BLaER1 (cell line): Measurements from ENCODE around the gene ARHGEF12.

Source experiments
- H3K27ac ChIP-seq: shearing (Covaris generic); formaldehyde crosslinking; 2 replicates; pipeline ENCODE4 v1.8.1; 2022
- H3K27me3 ChIP-seq: shearing (Covaris generic); formaldehyde crosslinking; 2 replicates; pipeline ENCODE4 v1.8.1; 2022
- H3K36me3 ChIP-seq: shearing (Covaris generic); formaldehyde crosslinking; 2 replicates; pipeline ENCODE4 v1.8.1; 2022
- H3K4me1 ChIP-seq: shearing (Covaris generic); formaldehyde crosslinking; 2 replicates; pipeline ENCODE4 v1.8.1; 2022
- H3K4me2 ChIP-seq: shearing (Covaris generic); formaldehyde crosslinking; 2 replicates; pipeline ENCODE4 v1.8.1; 2022
- H3K4me3 ChIP-seq: shearing (Covaris generic); formaldehyde crosslinking; 2 replicates; pipeline ENCODE4 v1.8.1; 2022
- H3K9ac ChIP-seq: shearing (Covaris generic); formaldehyde crosslinking; 2 replicates; pipeline ENCODE4 v1.8.1; 2022
- H3K9me3 ChIP-seq: shearing (Covaris generic); formaldehyde crosslinking; 2 replicates; pipeline ENCODE4 v1.8.1; 2022
- H4K20me1 ChIP-seq: shearing (Covaris generic); formaldehyde crosslinking; 2 replicates; pipeline ENCODE4 v1.8.1; 2022
- Cebpa-rat ChIP-seq: shearing (Covaris generic); IDR thresholded peaks from 2 replicates; pipeline ENCODE4 v1.8.1; 2022

Gene ARHGEF12

DNA sequence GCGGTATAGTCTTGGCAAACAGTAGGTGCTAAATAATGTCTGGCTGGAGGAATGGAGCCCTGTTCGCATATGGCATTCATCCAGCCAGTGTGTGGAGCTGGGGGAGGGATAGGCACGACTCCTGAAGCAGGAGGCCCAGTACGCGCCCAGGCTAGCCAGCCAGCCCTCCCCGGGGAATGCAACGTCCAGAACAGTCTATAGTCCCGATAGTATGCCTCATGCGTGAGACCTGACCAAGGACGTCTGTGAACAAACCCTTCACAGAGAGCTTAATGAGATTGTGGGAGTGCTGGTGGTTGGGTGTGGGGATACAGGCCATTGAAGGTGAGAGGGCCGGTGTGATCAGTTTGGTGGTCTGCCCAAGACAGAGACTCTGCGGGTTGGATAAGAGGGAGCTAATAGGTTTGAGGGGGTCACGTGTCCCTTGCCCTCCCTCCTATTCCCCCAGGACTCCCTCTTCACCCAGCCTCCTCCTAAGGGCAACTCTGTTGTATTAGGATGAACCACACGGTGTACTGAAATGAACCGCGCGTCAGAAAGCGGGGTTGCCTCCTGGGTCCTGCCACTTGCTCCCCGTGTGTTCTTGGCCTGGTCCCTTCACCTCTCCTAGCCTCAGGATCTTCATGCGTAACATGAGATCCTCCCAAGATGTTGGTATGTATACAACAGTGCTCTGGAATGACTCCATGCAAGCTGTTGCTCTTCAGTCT is 174.3 kb downstream of the ARHGEF12 start:
- no peak for TF ChIP-seq Cebpa-rat
- H3K27me3 ChIP-seq = peaks cover 36% of the 10 kb centered on the region
- H3K9me3 ChIP-seq = no peaks in the 10 kb centered on the region
- no peaks in the 10 kb centered on the region for H3K4me1 ChIP-seq
- no peak overlapping the region for H3K27ac ChIP-seq
- H4K20me1 ChIP-seq = no peaks in the 10 kb centered on the region
- H3K4me3 ChIP-seq = no peak overlapping the region
- peak overlapping the region; percentile 78; the same call in 1 of the 2 replicates for H3K4me2 ChIP-seq
- H3K9ac ChIP-seq = no peak overlapping the region
- no peaks in the 10 kb centered on the region for H3K36me3 ChIP-seq

DNA sequence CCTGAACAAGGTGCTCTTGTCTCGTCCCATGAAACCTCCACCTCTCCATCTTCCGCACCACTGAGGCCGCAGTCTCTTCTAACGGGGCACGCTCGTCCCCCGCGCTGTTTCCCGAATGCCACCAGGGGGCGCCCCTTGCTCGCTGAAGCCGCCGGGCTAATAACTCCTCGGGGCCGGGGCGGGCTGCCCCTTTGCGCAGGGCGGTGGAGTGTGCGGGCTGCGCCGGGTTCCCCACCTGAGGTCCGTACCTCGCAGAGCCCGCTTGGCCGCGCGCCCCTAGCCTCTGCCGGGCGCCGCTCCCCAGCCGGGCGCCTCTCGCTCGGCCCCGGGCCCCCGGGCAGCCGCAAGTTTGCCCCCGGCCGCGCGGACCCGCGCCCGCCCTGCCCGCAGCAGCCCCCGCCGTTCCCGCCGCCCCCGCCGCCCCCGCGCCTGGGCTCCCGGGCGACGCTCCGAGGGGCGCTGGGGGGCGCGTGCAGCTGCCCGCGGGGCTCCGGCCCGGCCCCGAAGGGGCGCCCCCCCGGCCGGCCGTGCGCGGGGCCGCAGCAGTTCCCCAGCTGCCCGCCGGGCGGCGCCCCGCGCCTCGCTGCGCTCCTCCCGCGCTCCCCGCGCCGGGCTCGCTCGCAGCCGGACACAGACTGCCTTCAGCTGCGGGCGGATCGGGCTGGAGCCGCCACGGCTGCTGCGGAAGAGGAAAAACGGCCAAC is 175.1 kb downstream of the ARHGEF12 start, which contains the start of gene GRIK4:
GRIK4 (plus strand) TSS at position 633 of the 704 bp plus-strand sequence. CDS start 148,571 bp downstream, outside the sequence.
- no peak for TF ChIP-seq Cebpa-rat
- Histone ChIP-seq H3K9me3 (no peaks in the 10 kb centered on the region), H3K4me3 (peak within 1 kb of the TSS; percentile 67), H4K20me1 (no peaks in the 10 kb centered on the region), H3K9ac (no peak within 1 kb of the TSS), H3K4me1 (no peaks in the 10 kb centered on the region), H3K36me3 (no peaks in the 10 kb centered on the region), H3K27ac (no peak within 1 kb of the TSS), H3K4me2 (peak within 1 kb of the TSS; percentile 78), H3K27me3 (peaks cover 36% of the 10 kb centered on the region)

DNA sequence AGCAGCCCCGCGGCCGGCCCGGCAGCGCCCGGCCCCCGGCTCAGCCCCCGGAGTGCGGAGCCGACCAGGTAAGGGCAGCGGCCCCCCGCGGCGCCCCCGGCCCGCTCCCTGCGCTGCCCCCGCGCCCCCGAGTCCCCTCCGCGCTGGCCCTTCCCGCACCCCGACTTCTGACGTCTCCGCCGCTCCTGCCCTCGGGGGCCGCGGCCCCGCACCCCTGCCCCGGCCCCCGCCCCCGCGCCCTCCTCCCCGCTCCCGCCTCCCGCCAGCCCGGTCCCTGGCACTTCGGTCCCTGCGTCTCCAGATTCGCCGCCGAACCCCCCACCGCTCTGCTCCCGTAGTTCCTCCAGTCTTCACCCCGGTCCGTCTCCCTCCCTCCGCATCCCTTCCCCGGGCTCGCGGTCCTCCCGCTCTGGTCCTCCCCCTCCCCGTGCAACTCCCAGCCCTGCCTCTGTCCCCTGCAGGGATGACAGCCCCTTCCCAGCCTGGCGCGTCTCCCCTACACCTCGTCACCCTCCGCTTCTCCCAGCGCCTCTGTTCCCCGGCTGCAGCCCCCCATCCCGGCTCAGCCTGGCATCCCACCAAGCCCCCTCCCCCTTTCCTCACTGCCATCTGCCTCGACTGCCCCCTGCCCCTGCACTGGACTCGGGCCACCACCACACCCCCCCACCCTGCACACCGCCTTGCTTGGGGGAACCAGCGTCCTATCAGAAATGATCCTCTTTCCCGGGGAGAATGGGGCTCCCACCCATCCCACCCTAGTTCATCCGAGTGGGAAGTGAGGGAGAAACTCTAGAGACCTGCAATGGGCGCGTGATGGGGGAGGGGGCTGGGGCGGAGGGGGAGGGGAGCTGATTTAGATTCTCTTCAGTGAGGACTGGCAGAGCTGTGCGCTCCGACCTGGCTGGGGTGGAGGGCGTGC is 175.9 kb downstream of the ARHGEF12 start:
- Histone ChIP-seq H3K4me3 (peak overlapping the region; percentile 67), H3K27me3 (peaks cover 36% of the 10 kb centered on the region), H3K9ac (no peak overlapping the region), H4K20me1 (no peaks in the 10 kb centered on the region), H3K9me3 (no peaks in the 10 kb centered on the region), H3K36me3 (no peaks in the 10 kb centered on the region), H3K27ac (no peak overlapping the region), H3K4me1 (no peaks in the 10 kb centered on the region), H3K4me2 (peak overlapping the region; percentile 78)
- TF ChIP-seq Cebpa-rat = no peak

DNA sequence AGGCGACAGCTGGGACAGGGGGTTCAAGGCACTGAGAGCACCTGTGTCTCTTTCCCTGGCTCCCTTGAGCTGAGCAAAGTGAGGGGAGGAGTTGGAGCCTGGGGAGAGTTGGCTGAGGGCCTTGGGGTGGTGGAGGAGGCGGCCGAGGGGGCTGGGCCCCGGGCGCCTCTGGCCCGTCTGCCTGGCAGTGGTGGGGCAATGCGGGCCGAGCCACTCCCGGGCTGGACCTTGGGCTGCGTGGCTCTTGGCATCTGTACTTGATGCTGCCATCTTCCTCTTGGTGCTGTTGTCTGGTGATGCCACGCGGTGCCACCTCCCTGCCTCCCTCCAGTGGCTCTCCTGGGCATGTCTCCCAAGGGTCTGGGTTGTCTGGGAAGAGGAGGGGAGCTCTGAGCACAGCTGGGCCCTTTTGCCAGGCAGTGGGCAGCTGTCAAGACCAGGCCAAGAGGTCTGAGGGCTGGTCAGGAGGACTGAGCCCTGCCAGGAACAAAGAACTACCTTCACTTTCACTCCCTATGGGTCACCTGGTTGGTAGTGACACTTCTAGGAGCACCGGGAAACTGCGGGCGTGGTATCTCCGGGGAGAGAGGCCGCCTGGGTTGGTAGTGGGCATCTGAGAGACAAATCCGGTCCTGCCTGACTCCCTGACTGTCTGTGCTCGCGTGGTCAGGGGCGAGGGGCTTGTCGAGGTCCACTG is 176.7 kb downstream of the ARHGEF12 start:
- H3K4me2 ChIP-seq = no peak overlapping the region
- H3K9ac ChIP-seq = no peak overlapping the region
- H3K27me3 ChIP-seq = peaks cover 36% of the 10 kb centered on the region
- H4K20me1 ChIP-seq = no peaks in the 10 kb centered on the region
- no peak for TF ChIP-seq Cebpa-rat
- no peak overlapping the region for H3K27ac ChIP-seq
- no peaks in the 10 kb centered on the region for H3K36me3 ChIP-seq
- H3K9me3 ChIP-seq = no peaks in the 10 kb centered on the region
- H3K4me3 ChIP-seq = no peak overlapping the region
- no peaks in the 10 kb centered on the region for H3K4me1 ChIP-seq

DNA sequence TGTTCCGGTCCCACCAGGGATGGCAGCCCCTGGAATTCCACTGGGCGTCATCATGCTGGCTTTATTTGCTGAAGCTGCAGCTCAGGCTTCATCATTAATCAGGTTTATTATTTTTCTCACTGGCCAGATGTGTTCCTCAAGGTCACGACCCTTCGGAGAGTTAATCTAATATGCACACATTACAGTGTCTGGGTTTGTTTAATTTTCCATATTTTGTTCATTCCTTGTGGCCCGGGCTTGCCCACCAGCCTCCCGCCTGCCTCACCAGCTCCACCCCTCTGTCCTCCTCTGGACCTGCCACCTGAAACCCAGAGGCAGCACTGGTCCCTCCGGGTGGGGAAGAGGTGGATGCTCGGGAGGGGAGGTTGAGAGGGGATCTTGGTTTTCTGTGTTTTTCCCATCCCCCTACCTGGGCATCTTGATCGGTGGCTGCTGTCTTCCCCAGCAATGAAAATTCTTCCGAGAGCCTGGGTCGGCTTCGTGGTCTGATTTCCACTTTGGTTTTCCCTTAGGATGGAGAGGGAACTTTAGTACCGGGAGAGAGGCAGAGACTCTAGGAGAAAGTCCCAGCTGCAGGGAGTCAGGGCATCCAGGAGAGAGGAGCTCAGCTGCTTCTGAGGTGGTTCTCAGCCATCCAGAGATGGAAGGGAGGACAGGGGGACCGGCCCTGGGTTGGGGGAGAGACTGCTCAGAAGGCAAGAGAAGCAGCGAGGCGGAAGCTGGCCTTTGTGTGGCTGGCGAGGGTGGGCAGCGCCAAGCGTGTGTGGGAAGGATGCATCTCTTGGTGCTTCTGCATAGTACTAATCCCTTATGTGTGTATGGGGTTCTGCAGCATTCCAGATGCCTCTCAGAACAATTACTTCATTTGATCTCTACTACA is 177.5 kb downstream of the ARHGEF12 start:
- no peak overlapping the region for H3K9ac ChIP-seq
- TF ChIP-seq Cebpa-rat = no peak
- H3K27ac ChIP-seq = no peak overlapping the region
- no peaks in the 10 kb centered on the region for H3K9me3 ChIP-seq
- H4K20me1 ChIP-seq = no peaks in the 10 kb centered on the region
- H3K27me3 ChIP-seq = peaks cover 36% of the 10 kb centered on the region
- H3K4me2 ChIP-seq = no peak overlapping the region
- no peaks in the 10 kb centered on the region for H3K36me3 ChIP-seq
- H3K4me3 ChIP-seq = no peak overlapping the region
- H3K4me1 ChIP-seq = no peaks in the 10 kb centered on the region

DNA sequence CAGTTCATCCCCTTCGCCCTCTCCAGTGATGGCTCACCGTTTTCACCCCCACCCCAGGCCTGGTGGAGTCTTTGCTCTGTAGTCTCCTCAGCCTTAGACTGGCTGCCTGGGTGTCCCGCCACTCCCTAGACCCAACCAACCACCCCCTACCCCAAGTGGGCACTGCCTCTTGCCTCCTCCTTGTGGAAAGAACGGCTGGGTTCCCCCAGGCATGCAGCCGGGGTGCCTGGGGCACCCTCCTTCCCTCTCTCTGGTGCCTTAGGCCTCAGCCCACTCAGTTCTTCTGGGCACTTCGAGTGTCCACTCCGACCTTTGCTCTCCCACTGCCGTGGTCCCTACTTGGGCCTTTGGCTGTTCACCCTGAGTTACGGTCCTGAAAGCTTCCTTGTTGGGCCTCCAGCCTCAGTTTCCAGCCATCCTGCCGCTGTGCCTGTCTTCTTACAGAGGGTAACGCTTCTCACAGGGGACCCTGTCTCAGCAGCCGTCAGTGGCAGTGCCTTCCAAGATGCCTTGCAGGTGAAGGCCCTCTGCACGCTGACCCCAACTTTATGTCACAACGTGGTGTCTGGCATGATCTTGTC is 178.4 kb downstream of the ARHGEF12 start:
- no peak overlapping the region for H3K4me3 ChIP-seq
- H3K27ac ChIP-seq = no peak overlapping the region
- H3K4me1 ChIP-seq = no peaks in the 10 kb centered on the region
- H4K20me1 ChIP-seq = no peaks in the 10 kb centered on the region
- H3K4me2 ChIP-seq = no peak overlapping the region
- H3K36me3 ChIP-seq = no peaks in the 10 kb centered on the region
- no peaks in the 10 kb centered on the region for H3K9me3 ChIP-seq
- H3K9ac ChIP-seq = no peak overlapping the region
- TF ChIP-seq Cebpa-rat = no peak
- peaks cover 36% of the 10 kb centered on the region for H3K27me3 ChIP-seq

DNA sequence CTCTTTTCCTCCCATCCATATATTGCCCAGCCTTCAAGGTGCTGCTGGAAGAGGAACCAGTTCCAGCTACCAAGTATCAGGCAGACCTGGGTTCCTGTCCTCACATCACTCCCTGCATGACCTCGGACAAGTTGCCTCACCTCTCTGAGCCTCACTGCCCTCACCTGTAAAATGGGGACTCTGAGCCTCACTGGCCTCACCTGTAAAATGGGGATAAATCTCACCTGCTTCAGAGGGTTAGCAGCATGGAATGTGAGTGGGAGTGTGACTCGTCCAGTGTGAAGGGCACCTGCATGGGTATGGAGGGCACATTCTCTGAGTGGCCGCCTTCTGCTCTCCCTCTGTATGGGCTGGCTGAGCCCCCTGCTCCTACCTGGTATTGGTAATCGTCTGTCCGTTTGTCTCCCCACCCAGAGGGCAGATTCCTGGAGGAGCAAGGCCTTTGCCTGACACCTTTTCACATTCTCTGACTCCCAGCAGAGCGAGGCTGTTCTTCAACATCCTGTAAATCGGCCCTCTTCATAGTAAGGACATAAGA is 179.0 kb downstream of the ARHGEF12 start:
- Histone ChIP-seq H3K4me1 (no peaks in the 10 kb centered on the region), H3K4me3 (no peak overlapping the region), H3K36me3 (no peaks in the 10 kb centered on the region), H4K20me1 (no peaks in the 10 kb centered on the region), H3K4me2 (no peak overlapping the region), H3K9me3 (no peaks in the 10 kb centered on the region), H3K27ac (no peak overlapping the region), H3K9ac (no peak overlapping the region), H3K27me3 (peaks cover 36% of the 10 kb centered on the region)
- TF ChIP-seq Cebpa-rat = no peak
